ENCODE results near the gene MARK2.
"Not testable (repeated sequence)": the region's sequence is repeated elsewhere in the genome, so short reads cannot be mapped to it uniquely, and the experiment has no call there.

Gene MARK2

GRCh38 chr11:63838678-63839507, at the start of gene MARK2:
Gene MARK2 (plus strand): TSS chr11:63839110. CDS start chr11:63839507, 397 bp downstream.
- DNase-seq, result peak; percentile 100

- DNase-seq, result no peak
These were observed 47.3 kb upstream of the MARK2 start for GRCh38 chr11:63791495-63792167.

GRCh38 chr11:63793161-63793560, 45.7 kb upstream of the MARK2 start:
- no peak for DNase-seq

- DNase-seq, result no peak
These were observed 43.8 kb upstream of the MARK2 start for GRCh38 chr11:63795066-63795465.

GRCh38 chr11:63800921-63801320, 38.0 kb upstream of the MARK2 start:
- DNase-seq, result no peak

- no peak for DNase-seq
These were observed 36.1 kb upstream of the MARK2 start for GRCh38 chr11:63802637-63803414.

GRCh38 chr11:63804259-63804658, 34.7 kb upstream of the MARK2 start:
- no peak for DNase-seq

- DNase-seq, result no peak
These were observed 33.0 kb upstream of the MARK2 start for GRCh38 chr11:63805844-63806415.

GRCh38 chr11:63810383-63810782, 28.5 kb upstream of the MARK2 start:
- DNase-seq, result not testable (repeated sequence)

- no peak for DNase-seq
These were observed 27.4 kb upstream of the MARK2 start for GRCh38 chr11:63811522-63811921.

GRCh38 chr11:63813035-63813562, 25.8 kb upstream of the MARK2 start, which contains the start of gene SPINDOC:
Gene SPINDOC (plus strand): TSS chr11:63813456. CDS start chr11:63813687, 231 bp downstream.
- peak; percentile 58 for DNase-seq

- no peak for DNase-seq
These were observed 25.1 kb upstream of the MARK2 start for GRCh38 chr11:63813563-63814382.

- no peak for DNase-seq
These were observed 24.6 kb upstream of the MARK2 start for GRCh38 chr11:63814383-63814736.

- no peak for DNase-seq
These were observed 22.7 kb upstream of the MARK2 start for GRCh38 chr11:63816166-63816565.

GRCh38 chr11:63816732-63817131, 22.2 kb upstream of the MARK2 start:
- no peak for DNase-seq

- no peak for DNase-seq
These were observed 21.0 kb upstream of the MARK2 start for GRCh38 chr11:63817758-63818498.

- DNase-seq, result no peak
These were observed 20.3 kb upstream of the MARK2 start for GRCh38 chr11:63818609-63819008.

GRCh38 chr11:63821411-63821810, 17.5 kb upstream of the MARK2 start:
- no peak for DNase-seq

- DNase-seq, result no peak
These were observed 12.3 kb upstream of the MARK2 start for GRCh38 chr11:63826471-63827190.

GRCh38 chr11:63829823-63830489, 9.0 kb upstream of the MARK2 start:
- DNase-seq, result no peak

Data from NCI-H1048 (cell line).